Endometrial microvascular endothelial cells (primary cell): ENCODE results near the gene TMEM201. TPM values are rescaled to one million over a fixed set of nuclear protein-coding genes. Genes with fewer than 3 reads are reported as not detected.

Experiments used
- in situ Hi-C: cut with HindIII; loops from 2 replicates; pipeline ENCODE4 v1.10.0; 2017; ENCODE audit warnings: low sequenced_read_pairs, low pct_unique_long_range_greater_than_20kb; ENCODE audit errors: inconsistent ontology term
- total RNA-seq: library from RNA; depleted of rRNA; stranded (reverse); fragments of >200 nt; gene quantifications from one replicate; pipeline ENCODE4 v1.2.3, GENCODE V29; 2015; ENCODE audit errors: inconsistent ontology term

Gene TMEM201
- total RNA-seq, 1 donor from 2014 or later = 19.0 TPM

GRCh38 chr1:9573723-9574122, 15.0 kb upstream of the TMEM201 start:
- in situ Hi-C loops = no loop called here

- in situ Hi-C loops = no loop called here
Measured at GRCh38 chr1:9575486-9575885, 13.2 kb upstream of the TMEM201 start.

GRCh38 chr1:9576903-9577302, 11.8 kb upstream of the TMEM201 start:
- in situ Hi-C loops = no loop called here

- in situ Hi-C loops = no loop called here
Measured at GRCh38 chr1:9577423-9577822, 11.3 kb upstream of the TMEM201 start.

GRCh38 chr1:9580942-9581341, 7.8 kb upstream of the TMEM201 start:
- in situ Hi-C loops = no loop called here

- in situ Hi-C loops = no loop called here
Measured at GRCh38 chr1:9586147-9586766, 2.5 kb upstream of the TMEM201 start.

GRCh38 chr1:9589144-9589718, 520 bp downstream of the TMEM201 start:
- in situ Hi-C loops = no loop called here

GRCh38 chr1:9589719-9590157, 1.0 kb downstream of the TMEM201 start:
- in situ Hi-C loops = no loop called here

DNA sequence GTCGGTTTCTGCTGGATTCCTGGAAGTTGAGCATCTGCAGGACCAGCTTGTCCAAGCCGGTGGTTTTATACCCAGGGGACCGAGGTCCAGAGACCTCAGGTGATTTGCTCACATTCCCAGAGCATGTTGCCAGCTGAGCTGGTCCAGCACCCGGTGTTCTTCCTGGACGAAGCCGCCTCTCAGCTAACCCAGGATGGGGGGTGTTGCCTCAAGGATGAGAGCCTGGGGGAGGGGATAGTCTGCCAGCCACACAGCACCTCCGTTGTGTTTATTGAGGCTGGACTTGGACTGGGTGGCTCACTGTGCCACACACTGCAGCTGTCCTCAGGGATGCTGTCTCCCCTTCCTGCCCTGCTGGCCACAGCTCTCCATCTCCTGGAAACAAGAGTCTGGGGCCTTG, 1.5 kb downstream of the TMEM201 start:
- in situ Hi-C loops = no loop called here

GRCh38 chr1:9590945-9591668, 2.4 kb downstream of the TMEM201 start:
- in situ Hi-C loops = no loop called here

GRCh38 chr1:9591669-9592509, 3.2 kb downstream of the TMEM201 start:
- in situ Hi-C loops = no loop called here

DNA sequence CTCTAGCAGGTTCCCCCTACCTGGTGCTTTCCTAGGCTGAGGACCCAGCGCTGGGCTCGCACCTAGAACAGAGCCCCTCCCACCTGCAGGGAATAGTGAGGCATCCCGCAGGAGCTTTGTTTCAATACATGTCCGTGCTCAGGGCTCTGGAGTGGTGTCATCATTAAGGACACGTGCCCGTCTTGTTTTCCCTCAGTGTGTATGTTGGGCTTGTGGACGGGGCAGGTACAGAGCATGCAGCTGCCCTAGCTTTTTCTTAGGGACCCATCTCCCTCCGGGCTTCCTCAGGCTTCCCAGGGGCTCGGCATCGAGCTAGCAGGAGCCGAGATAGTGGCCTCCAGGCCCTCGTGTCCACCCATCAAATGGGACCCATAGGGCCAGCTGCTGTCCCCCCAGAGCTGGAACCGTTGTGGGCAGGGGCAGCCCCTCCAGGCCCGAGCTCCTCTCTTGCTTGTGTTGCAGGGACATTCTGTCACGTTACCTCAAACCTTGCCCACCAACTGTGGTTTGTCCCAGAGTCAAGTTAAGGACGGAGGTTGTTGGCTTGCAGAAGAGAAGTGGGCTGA, 3.9 kb downstream of the TMEM201 start:
- in situ Hi-C loops = no loop called here

DNA sequence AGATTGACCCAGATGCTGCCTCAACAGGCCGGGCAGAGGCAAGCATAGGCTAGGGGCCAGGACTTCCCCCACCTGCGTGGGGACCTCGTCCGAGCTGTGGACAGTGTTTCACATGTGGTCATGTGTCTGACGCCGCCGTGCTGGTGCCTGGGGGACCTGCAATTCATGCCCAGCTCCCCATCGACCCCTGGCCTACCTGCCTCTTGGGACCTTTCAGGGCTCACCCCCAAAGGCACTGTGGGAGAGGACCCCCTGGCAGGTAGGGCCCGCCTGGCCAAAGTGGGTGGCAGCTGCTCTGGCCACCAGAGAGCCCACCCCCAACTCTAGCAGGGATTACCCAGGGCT, 4.4 kb downstream of the TMEM201 start:
- in situ Hi-C loops = no loop called here

DNA sequence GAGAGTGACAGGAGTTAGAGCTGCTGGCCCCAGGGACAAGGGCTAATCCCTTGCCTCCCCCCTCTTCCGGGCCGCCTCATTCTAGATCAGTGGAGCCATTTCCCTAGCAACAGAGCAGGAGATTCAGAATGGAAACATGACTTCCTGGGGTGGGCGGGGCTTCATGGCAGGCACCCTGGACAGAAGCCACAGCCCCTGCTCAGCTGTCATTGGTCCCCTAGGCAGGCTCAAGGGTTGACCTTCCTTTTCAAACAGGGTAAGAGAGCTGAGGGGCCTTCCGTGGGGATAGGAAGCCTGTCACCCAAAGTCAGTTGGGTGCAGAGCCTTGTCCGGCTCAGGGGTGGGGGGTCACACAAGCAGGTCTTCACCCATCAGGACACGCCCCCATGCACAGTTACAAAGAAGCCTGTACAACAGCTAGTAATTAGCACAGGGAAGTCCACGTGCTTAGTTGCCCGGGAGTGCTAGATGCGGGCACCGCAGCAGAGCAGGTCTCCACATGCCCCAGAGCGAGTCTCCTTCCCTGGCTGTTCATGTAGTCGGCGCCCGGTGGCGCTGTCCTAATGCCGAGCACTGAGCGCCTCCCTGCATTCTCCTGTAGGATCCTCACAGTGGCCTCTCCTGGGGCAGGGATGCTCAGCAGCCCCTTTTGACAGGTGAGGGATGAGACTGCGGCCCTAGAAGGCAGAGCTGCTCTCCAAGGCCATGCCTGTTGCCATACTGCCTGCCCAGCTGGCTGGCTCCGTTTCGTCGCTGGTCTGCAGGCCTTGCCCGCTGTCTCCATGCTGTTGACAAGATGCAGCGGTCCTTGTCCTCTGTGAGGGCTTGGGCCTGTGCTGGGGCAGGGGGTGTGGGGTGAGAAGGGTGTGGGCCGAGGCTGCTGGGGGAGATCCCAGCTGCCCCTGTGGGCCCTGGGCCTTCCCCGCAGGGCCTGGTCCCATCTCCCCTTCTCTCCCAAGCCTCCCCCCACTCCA, 5.1 kb downstream of the TMEM201 start:
- in situ Hi-C loops = no loop called here

DNA sequence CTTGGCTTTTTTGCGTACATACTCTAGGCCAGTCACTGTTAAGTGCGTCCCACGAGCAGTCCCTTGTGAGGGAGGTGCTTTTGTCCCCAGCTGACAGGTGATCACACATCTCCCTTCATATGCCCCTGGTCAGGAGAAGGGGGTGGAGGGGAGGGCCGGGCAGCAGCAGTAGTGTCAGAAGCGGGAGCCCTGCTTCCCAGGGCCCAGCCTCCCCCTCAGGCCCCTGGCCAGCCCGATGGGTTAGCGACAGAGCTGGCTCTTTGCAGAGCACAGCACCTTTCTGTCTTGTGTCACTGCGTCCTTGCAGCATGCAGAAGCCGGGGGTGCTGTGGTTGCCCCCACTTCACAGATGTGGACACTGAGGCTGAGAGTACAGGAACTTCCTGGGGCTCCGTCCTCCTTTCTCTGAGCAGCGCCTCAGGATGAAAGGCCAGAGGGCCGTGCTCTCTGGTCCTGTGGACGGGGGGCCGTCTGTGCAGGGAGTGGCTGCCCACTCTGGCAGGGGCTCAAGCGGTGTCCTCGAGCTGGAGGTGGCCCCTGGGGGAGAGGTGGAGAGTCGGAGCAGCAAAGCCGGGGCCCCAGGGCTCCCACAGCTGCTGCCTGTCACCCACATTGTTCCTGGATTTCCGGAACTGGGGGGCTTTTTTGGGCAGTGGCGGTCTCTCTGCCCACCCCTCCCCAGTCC, 5.9 kb downstream of the TMEM201 start:
- in situ Hi-C loops = no loop called here

DNA sequence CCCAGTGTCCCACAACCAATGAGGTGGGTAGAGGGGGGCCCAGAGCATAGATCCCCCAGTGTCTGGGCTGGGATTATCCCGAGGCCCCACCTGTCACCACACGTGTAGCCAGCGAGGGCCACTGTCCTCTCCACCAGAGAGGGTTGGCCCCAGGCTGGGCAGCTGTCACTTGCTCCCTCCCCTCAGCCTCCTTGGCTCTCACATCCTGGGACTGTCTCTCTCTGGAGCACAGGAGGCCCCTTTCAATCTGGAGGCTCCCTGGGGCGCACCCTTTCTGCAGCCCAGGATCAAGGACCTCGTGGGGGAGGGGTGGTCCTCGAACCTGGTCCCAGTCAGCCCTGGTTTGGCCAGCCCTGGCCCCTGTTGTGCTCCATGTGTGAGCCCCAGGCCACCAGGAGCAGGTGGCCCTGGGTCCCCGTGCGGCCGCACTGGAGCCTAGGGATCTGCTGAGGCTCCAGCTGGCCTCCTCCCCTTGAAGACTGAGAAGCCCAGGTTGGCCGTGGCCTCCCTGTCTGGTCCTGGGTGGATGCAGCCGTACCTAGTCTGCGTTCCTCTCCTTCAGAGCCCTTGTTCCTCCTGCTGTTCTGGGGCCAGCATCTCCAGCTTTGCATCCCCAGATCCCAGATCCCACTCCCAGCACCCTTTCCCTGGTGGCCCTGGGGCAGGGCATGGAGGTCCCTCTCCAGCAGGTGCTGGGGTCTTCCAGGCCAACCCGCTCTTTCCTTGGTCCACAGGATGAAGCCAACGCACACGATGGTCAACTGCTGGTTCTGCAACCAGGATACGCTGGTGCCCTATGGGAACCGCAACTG, 6.7 kb downstream of the TMEM201 start:
- in situ Hi-C loops = no loop called here

- in situ Hi-C loops = no loop called here
Measured at GRCh38 chr1:9595968-9596340, 7.2 kb downstream of the TMEM201 start.
